Fibroblast of pulmonary artery (primary cell): ENCODE data around the gene C19orf81.

Source experiments
- DNase-seq: peaks from one replicate; pipeline ENCODE4 v3.0.0-alpha.2; 2010; ENCODE audit warnings: low read depth
- H3K4me3 ChIP-seq: replicated peaks from 2 replicates; pipeline ENCODE4 v1.5.1; 2011; ENCODE audit warnings: low read depth, mild to moderate bottlenecking, control low read depth, low read length, moderate library complexity
- CTCF ChIP-seq: IDR thresholded peaks from 2 replicates; pipeline ENCODE4 v1.5.1; 2011; ENCODE audit warnings: mild to moderate bottlenecking, control low read depth, low read length, inconsistent platforms; ENCODE audit errors: missing control alignments

C19orf81 gene

GRCh38 chr19:50633973-50634372 is 15.3 kb upstream of the C19orf81 start:
- TF ChIP-seq CTCF, result no peak
- no peak for DNase-seq
- H3K4me3 ChIP-seq, result no peak overlapping the region

GRCh38 chr19:50636317-50637085 is 12.7 kb upstream of the C19orf81 start:
- TF ChIP-seq CTCF, result no peak
- H3K4me3 ChIP-seq, result no peak overlapping the region

GRCh38 chr19:50638600-50638999 is 10.6 kb upstream of the C19orf81 start:
- no peak overlapping the region for H3K4me3 ChIP-seq
- TF ChIP-seq CTCF, result no peak
- DNase-seq, result no peak

More at GRCh38 chr19:50636317-50637085, 12.7 kb upstream of the C19orf81 start:
- DNase-seq, result no peak

GRCh38 chr19:50639121-50640112 is 9.8 kb upstream of the C19orf81 start, which contains the start of gene SYT3:
Gene SYT3 (minus strand): TSS chr19:50639881. CDS start chr19:50637411, 2,470 bp downstream.
- TF ChIP-seq CTCF, result no peak
- H3K4me3 ChIP-seq, result peak within 1 kb of the TSS; percentile 65
- DNase-seq, result peak; percentile 53

- TF ChIP-seq CTCF, result no peak
- H3K4me3 ChIP-seq, result no peak overlapping the region
- no peak for DNase-seq
Measured at GRCh38 chr19:50640368-50640767, 8.9 kb upstream of the C19orf81 start.

GRCh38 chr19:50644315-50644915 is 4.8 kb upstream of the C19orf81 start:
- DNase-seq, result no peak
- no peak overlapping the region for H3K4me3 ChIP-seq
- TF ChIP-seq CTCF, result no peak
